Ovary (tissue), 9 donors: ENCODE measurements around the gene JHY. TPM values are rescaled to one million over a fixed set of nuclear protein-coding genes. Genes with fewer than 3 reads are reported as not detected.
"Not testable (repeated sequence)": the region's sequence is repeated elsewhere in the genome, so short reads cannot be mapped to it uniquely, and the experiment has no call there.

Experiments
- DNase-seq, 5 donors: peaks; one replicate each; pipeline ENCODE4 v3.0.0-alpha.2; 2019 to 2020
- H3K27ac ChIP-seq, 2 donors: fragments of 200-600 bp; one replicate each; pipeline versions ENCODE4 v1.5.1 to v1.8.0; 2019 to 2022
- H3K27me3 ChIP-seq: fragments of 200-600 bp; one replicate; pipeline ENCODE4 v1.8.0; 2022
- H3K36me3 ChIP-seq: fragments of 200-600 bp; sonication (generic); one replicate; pipeline ENCODE4 v1.5.1; 2019
- H3K4me1 ChIP-seq: one replicate; pipeline ENCODE4 v1.8.1; 2013; ENCODE audit warnings: mild to moderate bottlenecking, moderate library complexity; ENCODE audit not compliant: insufficient read depth
- H3K4me3 ChIP-seq: fragments of 200-600 bp; sonication (generic); one replicate; pipeline ENCODE4 v1.5.1; 2017
- H3K9me3 ChIP-seq, 2 donors: fragments of 200-600 bp in 1 of 2; sonication (generic) in 1 of 2; one replicate each; pipeline versions ENCODE4 v1.5.1 to v1.8.1; 2013 to 2019; ENCODE audit warnings: mild to moderate bottlenecking in 1 of 2, moderate library complexity in 1 of 2
- EP300 ChIP-seq: sonication (generic); formaldehyde crosslinking; IDR thresholded peaks from one replicate; pipeline ENCODE4 v1.6.1; 2017; ENCODE audit warnings: antibody characterized with exemption
- POLR2A ChIP-seq: fragments of 450-650 bp; IDR thresholded peaks from one replicate; pipeline ENCODE4 v1.6.1; 2017; ENCODE audit warnings: antibody characterized with exemption, mild to moderate bottlenecking, moderate library complexity
- WGBS, 3 donors: extraction: QIAGEN DNeasy Blood & Tissue Kit in 1 of 3; methylation state at CpG; one replicate each; pipeline versions ENCODE4 v1.1.5 to v1.1.7; 2013 to 2017; 5-methylcytosine and 5-hydroxymethylcytosine counted together
- intact Hi-C, 4 donors: fragments of 100-400 bp; cut with DNase I; formaldehyde crosslinking; loops; one replicate each; pipeline versions ENCODE4 v1.11.0 to v1.15.1; 2022 to 2023
- polyA plus RNA-seq, 2 donors: library from polyadenylated mRNA; stranded (reverse); fragments of 200-250 nt in 1 of 2; fragments of 350-450 nt in 1 of 2; fragmentation: Illumina TruSeq in 1 of 2; extraction: RNeasy Lipid Tissue Mini Kit (QIAGEN cat#74804) in 1 of 2; gene quantifications; one replicate each; pipeline ENCODE4 v1.2.3, GENCODE V29; 2013 to 2014
- total RNA-seq, 7 donors: library from RNA; depleted of rRNA in 2 of 7; stranded (reverse); fragments of >200 nt in 2 of 7; fragmentation: NEBNext Ultra II Directional in 3 of 7; extraction: Animal tissue kit (Norgen Biotek cat#: 25700) in 3 of 7; gene quantifications; one replicate each; pipeline versions ENCODE4 v1.1.0 to v1.2.4, GENCODE V29; 2016 to 2023
- TF ChIP-seq, protein P1 (sequence below), 3 donors: fragments of 450-650 bp in 2 of 3; fragments of 200-600 bp in 1 of 3; IDR thresholded peaks; one replicate each; pipeline versions ENCODE4 v1.5.1 to v1.8.0; 2016 to 2022; ENCODE audit warnings: antibody characterized with exemption in 3 of 3, mild to moderate bottlenecking in 1 of 3
- donor health status: DM: no; HTN: no; CAD: no; lungs with moderate emphysema.
- donor health status: DM: no; HTN: no; CAD: no.
- donor health status: Bipolar disorder and iron deficiency.
- donor health status: DM: yes; HTN: yes; CAD: no.
- donor health status: DM: no; HTN: no; CAD: no.
- donor health status: DM: yes; HTN: yes; CAD: no.

JHY gene
- total and polyA plus RNA-seq, 9 donors, result 2.2 to 7.9 (median 3.7) TPM

DNA sequence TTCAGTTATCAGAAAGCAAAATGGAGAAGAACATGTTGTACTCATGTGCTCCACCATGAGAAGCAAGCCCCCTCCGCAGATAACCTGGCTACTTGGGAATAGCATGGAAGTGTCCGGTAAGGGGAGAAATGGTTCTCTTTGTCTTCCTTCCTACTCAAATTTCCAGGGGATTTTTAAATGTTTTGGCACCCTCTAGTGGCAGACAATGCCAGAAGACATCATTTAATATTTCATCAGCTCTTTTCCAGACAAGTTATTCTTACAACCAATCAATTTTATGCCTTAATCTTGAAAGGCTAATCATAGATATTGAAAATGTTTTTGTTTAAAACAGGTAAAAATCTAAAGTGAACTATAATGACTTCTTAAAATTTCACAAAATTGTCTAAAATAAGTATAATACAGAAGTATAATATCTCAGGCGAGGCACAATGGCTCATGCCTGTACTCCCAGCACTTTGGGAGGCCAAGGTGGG, 28.6 kb upstream of the JHY start:
- peak; percentile 24 to 67 (median 30) for DNase-seq
- intact Hi-C loops, result loop anchor here in 3 of 4 donors (5.0 to 10.0 kb wide), 4 partner anchors 219 to 272 kb away; no protein-coding TSS in a partner anchor
- 30 to 32% (median 31%) methylated on average over 3 of the region's 3 CpGs for WGBS, 3 donors

DNA sequence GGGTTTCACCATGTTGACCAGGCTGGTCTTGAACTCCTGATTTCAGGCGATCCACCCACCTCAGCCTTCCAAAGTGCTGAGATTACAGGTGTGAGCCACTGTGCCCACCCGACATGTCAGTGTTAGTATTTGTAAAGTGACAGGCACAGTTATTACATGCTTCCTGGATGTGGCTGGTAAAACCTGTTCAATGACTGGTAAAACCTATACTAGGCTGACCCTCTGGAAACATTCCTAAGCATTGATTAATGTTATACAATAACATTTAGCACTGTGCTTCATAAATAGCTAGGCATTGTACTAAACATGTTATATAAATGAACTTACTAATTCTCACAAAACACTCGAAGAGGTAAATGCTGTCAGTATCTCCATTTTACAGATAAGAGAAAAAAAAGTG, 20.9 kb upstream of the JHY start:
- H3K9me3 ChIP-seq, result no peaks in the 10 kb centered on the region
- H3K36me3 ChIP-seq, result no peaks in the 10 kb centered on the region
- no peaks in the 10 kb centered on the region for H3K4me1 ChIP-seq
- H3K27me3 ChIP-seq, result no peaks in the 10 kb centered on the region
- WGBS, 3 donors, result 66 to 82% (median 67%) methylated on average over 3 of the region's 3 CpGs
- no peak overlapping the region for H3K4me3 ChIP-seq
- H3K27ac ChIP-seq, result no peak overlapping the region
- no peak for DNase-seq
- intact Hi-C loops, result loop anchor here in 1 of 4 donors (5.0 to 10.0 kb wide), 2 partner anchors 161 to 193 kb away; no protein-coding TSS in a partner anchor
- TF ChIP-seq, protein P1, sequence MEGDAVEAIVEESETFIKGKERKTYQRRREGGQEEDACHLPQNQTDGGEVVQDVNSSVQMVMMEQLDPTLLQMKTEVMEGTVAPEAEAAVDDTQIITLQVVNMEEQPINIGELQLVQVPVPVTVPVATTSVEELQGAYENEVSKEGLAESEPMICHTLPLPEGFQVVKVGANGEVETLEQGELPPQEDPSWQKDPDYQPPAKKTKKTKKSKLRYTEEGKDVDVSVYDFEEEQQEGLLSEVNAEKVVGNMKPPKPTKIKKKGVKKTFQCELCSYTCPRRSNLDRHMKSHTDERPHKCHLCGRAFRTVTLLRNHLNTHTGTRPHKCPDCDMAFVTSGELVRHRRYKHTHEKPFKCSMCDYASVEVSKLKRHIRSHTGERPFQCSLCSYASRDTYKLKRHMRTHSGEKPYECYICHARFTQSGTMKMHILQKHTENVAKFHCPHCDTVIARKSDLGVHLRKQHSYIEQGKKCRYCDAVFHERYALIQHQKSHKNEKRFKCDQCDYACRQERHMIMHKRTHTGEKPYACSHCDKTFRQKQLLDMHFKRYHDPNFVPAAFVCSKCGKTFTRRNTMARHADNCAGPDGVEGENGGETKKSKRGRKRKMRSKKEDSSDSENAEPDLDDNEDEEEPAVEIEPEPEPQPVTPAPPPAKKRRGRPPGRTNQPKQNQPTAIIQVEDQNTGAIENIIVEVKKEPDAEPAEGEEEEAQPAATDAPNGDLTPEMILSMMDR (IDR thresholded peaks at IDR 0.05), result no peak

More for the DNA sequence above, 28.6 kb upstream of the JHY start:
- no peak overlapping the region for H3K27ac ChIP-seq
- no peaks in the 10 kb centered on the region for H3K36me3 ChIP-seq
- H3K4me3 ChIP-seq, result no peak overlapping the region
- no peaks in the 10 kb centered on the region for H3K27me3 ChIP-seq
- H3K9me3 ChIP-seq, result no peaks in the 10 kb centered on the region
- TF ChIP-seq, protein P1 (IDR thresholded peaks at IDR 0.05), result peak; percentile 28 to 75 (median 45)
- TF ChIP-seq EP300, result no peak
- H3K4me1 ChIP-seq, result no peaks in the 10 kb centered on the region

DNA sequence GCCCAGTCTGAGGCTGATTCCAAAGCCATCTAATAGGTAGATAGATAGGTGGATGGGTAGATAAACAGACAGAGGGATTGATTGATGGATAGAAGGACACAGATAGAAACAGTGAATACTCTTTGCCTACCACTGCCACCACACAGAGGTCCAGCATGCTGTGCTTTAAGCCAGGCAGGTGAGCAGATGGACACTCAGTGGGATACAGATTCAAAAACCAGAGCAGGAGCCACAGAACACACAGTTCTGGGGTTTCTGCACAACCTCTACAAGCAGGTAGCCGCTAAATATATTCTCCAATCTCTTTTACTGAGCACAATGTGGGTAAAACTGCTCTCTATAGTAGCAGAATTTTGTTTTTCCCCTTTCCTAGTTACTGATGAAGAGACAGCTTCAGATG, 20.5 kb upstream of the JHY start:
- Histone ChIP-seq H3K4me1 (no peaks in the 10 kb centered on the region), H3K36me3 (no peaks in the 10 kb centered on the region), H3K27me3 (no peaks in the 10 kb centered on the region), H3K9me3 (no peaks in the 10 kb centered on the region), H3K27ac (no peak overlapping the region), H3K4me3 (no peak overlapping the region)
- DNase-seq, result no peak
- TF ChIP-seq EP300, result no peak
- no peak for TF ChIP-seq POLR2A
- TF ChIP-seq, protein P1 (IDR thresholded peaks at IDR 0.05), result no peak
- 83 to 94% (median 84%) methylated on average over 1 of the region's 1 CpG for WGBS, 3 donors
- intact Hi-C loops, result loop anchor here in 1 of 4 donors (5.0 to 10.0 kb wide), 2 partner anchors 160 to 193 kb away; no protein-coding TSS in a partner anchor

DNA sequence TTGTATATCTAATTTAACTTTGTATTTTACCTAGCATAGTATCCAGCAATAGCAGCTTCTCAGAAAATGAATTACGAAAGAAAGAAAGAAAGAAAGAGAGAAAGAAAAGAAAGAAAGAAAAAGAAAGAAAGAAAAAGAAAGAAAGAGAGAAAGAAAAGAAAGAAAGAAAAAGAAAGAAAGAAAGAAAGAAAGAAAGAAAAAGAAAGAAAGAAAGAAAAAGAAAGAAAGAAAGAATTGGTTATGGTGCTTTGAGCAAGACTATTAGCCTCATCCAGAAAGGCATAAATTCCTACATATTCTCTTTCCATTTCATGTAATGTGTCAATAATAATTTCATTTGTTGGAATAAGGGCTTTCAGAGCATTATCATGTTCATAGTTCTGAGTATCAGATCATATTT, 19.4 kb upstream of the JHY start:
- H3K27me3 ChIP-seq, H3K9me3 ChIP-seq, DNase-seq, H3K4me1 ChIP-seq, H3K27ac ChIP-seq, H3K4me3 ChIP-seq, H3K36me3 ChIP-seq: not testable (repeated sequence)
- 76 to 83% (median 76%) methylated on average over 1 of the region's 1 CpG for WGBS, 3 donors
- intact Hi-C loops, result loop anchor here in 1 of 4 donors (5.0 to 10.0 kb wide), 2 partner anchors 159 to 192 kb away; no protein-coding TSS in a partner anchor

DNA sequence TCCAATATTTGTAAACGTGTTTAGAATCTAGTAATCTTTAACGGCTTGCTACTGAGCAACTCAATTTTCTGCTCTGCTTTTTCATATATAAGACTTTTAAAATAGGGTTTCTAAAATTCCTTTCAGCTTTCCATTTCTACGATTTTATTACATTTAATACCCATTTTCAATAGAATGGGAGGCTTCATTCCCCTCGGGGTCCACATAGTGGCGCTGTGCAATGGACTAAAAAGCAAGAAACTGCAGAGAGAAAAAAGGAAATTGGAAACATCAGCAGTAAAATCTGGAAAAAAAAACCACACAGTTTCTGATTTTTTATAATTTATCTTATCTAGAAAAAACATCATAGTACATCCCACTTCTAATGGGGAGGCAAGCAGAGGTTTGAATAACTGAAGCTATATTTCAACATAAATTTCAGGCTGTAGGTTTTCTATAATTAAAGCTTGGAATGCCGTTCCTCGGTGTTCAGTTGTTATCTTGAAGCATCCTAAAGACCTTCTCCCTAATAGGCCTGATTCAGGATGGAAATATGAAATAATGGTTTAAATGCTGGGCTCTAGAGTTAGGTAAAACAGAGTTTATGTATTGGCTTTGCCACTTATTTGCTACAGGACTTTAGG, 18.7 kb upstream of the JHY start:
- Histone ChIP-seq H3K9me3 (no peaks in the 10 kb centered on the region), H3K27ac (no peak overlapping the region), H3K4me1 (no peaks in the 10 kb centered on the region), H3K4me3 (no peak overlapping the region), H3K27me3 (no peaks in the 10 kb centered on the region), H3K36me3 (no peaks in the 10 kb centered on the region)
- intact Hi-C loops, result loop anchor here in 1 of 4 donors (5.0 to 10.0 kb wide), 2 partner anchors 158 to 191 kb away; no protein-coding TSS in a partner anchor
- 6 to 10% (median 8%) methylated on average over 7 of the region's 7 CpGs for WGBS, 3 donors
- TF ChIP-seq, protein P1 (IDR thresholded peaks at IDR 0.05), result peak; percentile 26 to 67 (median 65)
- TF ChIP-seq EP300 (no peak), POLR2A (no peak)
- peak; percentile 19 to 61 (median 40) for DNase-seq
